22Rv1 (cell line): ENCODE measurements around the gene MRPL54.

Experiments
- CTCF ChIP-seq: fragments of 450-650 bp; IDR thresholded peaks from 2 replicates; pipeline ENCODE4 v1.5.1; 2017; ENCODE audit warnings: mild to moderate bottlenecking
- ZFX ChIP-seq: fragments of 450-650 bp; IDR thresholded peaks from 2 replicates; pipeline ENCODE4 v1.6.1; 2017; ENCODE audit warnings: antibody characterized with exemption, borderline replicate concordance

- TF ChIP-seq CTCF, result no peak
- TF ChIP-seq ZFX, result no peak
Observed at GRCh38 chr19:3809881-3810707, 47.6 kb downstream of the MRPL54 start.
